ENCODE data around the gene SPATA4.

The SPATA4 gene

GRCh38 chr4:176186067-176186466 is 9.3 kb downstream of the SPATA4 start:
- H3K27me3 Mint-ChIP-seq, result peaks cover 37 to 40% of the 10 kb centered on the region in 2 donors
- H3K9me3 Mint-ChIP-seq, result no peaks in the 10 kb centered on the region
- ATAC-seq (replicated peaks) (no peak), DNase-seq (no peak)
- H3K27ac Mint-ChIP-seq, result no peak overlapping the region
- no peak overlapping the region for H3K4me3 Mint-ChIP-seq
- no peaks in the 10 kb centered on the region for H3K4me1 Mint-ChIP-seq (ENCODE audit: low read depth in 2 of 2)
- H3K36me3 Mint-ChIP-seq (ENCODE audit: insufficient read depth), result no peaks in the 10 kb centered on the region

GRCh38 chr4:176185051-176185450 is 10.3 kb downstream of the SPATA4 start:
- no peak overlapping the region for H3K4me3 Mint-ChIP-seq
- H3K27me3 Mint-ChIP-seq, result peaks cover 37 to 38% of the 10 kb centered on the region in 2 donors
- no peak overlapping the region for H3K27ac Mint-ChIP-seq
- ATAC-seq (replicated peaks) (no peak), DNase-seq (no peak)
- H3K9me3 Mint-ChIP-seq, result no peaks in the 10 kb centered on the region
- H3K4me1 Mint-ChIP-seq (ENCODE audit: low read depth in 2 of 2), result no peaks in the 10 kb centered on the region
- no peaks in the 10 kb centered on the region for H3K36me3 Mint-ChIP-seq (ENCODE audit: insufficient read depth)

- Mint-ChIP-seq H3K36me3 (ENCODE audit: insufficient read depth) (no peaks in the 10 kb centered on the region), H3K27ac (no peak overlapping the region), H3K4me3 (no peak overlapping the region), H3K9me3 (no peaks in the 10 kb centered on the region), H3K27me3 (peaks cover 6 to 25% of the 10 kb centered on the region in 2 donors), H3K4me1 (ENCODE audit: low read depth in 2 of 2) (no peaks in the 10 kb centered on the region)
- ATAC-seq (replicated peaks), result no peak
- DNase-seq, result no peak
Measured at GRCh38 chr4:176163041-176163440, 32.3 kb downstream of the SPATA4 start.

GRCh38 chr4:176156656-176157055 is 38.7 kb downstream of the SPATA4 start:
- no peaks in the 10 kb centered on the region for H3K9me3 Mint-ChIP-seq
- H3K27ac Mint-ChIP-seq, result no peak overlapping the region

GRCh38 chr4:176153124-176153523 is 42.3 kb downstream of the SPATA4 start:
- ATAC-seq (replicated peaks), result no peak
- Mint-ChIP-seq H3K9me3 (no peaks in the 10 kb centered on the region), H3K4me3 (no peak overlapping the region), H3K27ac (no peak overlapping the region), H3K36me3 (ENCODE audit: insufficient read depth) (no peaks in the 10 kb centered on the region), H3K27me3 (no peaks in the 10 kb centered on the region), H3K4me1 (ENCODE audit: low read depth in 2 of 2) (no peaks in the 10 kb centered on the region)
- DNase-seq, result no peak

More at GRCh38 chr4:176156656-176157055, 38.7 kb downstream of the SPATA4 start:
- Mint-ChIP-seq H3K27me3 (peaks cover 0 to under 1% of the 10 kb centered on the region in 2 donors), H3K4me3 (no peak overlapping the region), H3K4me1 (ENCODE audit: low read depth in 2 of 2) (no peaks in the 10 kb centered on the region), H3K36me3 (ENCODE audit: insufficient read depth) (no peaks in the 10 kb centered on the region)
- ATAC-seq (replicated peaks) (no peak), DNase-seq (no peak)

GRCh38 chr4:176150704-176151103 is 44.7 kb downstream of the SPATA4 start:
- no peak overlapping the region for H3K27ac Mint-ChIP-seq

GRCh38 chr4:176150356-176150682 is 45.1 kb downstream of the SPATA4 start:
- H3K27ac Mint-ChIP-seq, result no peak overlapping the region
- no peak overlapping the region for H3K4me3 Mint-ChIP-seq
- H3K27me3 Mint-ChIP-seq, result no peaks in the 10 kb centered on the region
- no peaks in the 10 kb centered on the region for H3K36me3 Mint-ChIP-seq (ENCODE audit: insufficient read depth)
- DNase-seq (no peak), ATAC-seq (replicated peaks) (no peak)
- no peaks in the 10 kb centered on the region for H3K9me3 Mint-ChIP-seq
- H3K4me1 Mint-ChIP-seq (ENCODE audit: low read depth in 2 of 2), result no peaks in the 10 kb centered on the region

More at GRCh38 chr4:176150704-176151103, 44.7 kb downstream of the SPATA4 start:
- no peaks in the 10 kb centered on the region for H3K9me3 Mint-ChIP-seq
- DNase-seq (no peak), ATAC-seq (replicated peaks) (no peak)
- H3K4me1 Mint-ChIP-seq (ENCODE audit: low read depth in 2 of 2), result no peaks in the 10 kb centered on the region
- no peaks in the 10 kb centered on the region for H3K27me3 Mint-ChIP-seq
- H3K4me3 Mint-ChIP-seq, result no peak overlapping the region
- no peaks in the 10 kb centered on the region for H3K36me3 Mint-ChIP-seq (ENCODE audit: insufficient read depth)

- no peak overlapping the region for H3K27ac Mint-ChIP-seq
- ATAC-seq (replicated peaks) (no peak), DNase-seq (no peak)
- no peaks in the 10 kb centered on the region for H3K9me3 Mint-ChIP-seq
- H3K27me3 Mint-ChIP-seq, result no peaks in the 10 kb centered on the region
- no peaks in the 10 kb centered on the region for H3K36me3 Mint-ChIP-seq (ENCODE audit: insufficient read depth)
- no peak overlapping the region for H3K4me3 Mint-ChIP-seq
- no peaks in the 10 kb centered on the region for H3K4me1 Mint-ChIP-seq (ENCODE audit: low read depth in 2 of 2)
Measured at GRCh38 chr4:176149680-176150355, 45.6 kb downstream of the SPATA4 start.

- Mint-ChIP-seq H3K27ac (no peak overlapping the region), H3K9me3 (no peaks in the 10 kb centered on the region), H3K4me1 (ENCODE audit: low read depth in 2 of 2) (no peaks in the 10 kb centered on the region), H3K36me3 (ENCODE audit: insufficient read depth) (no peaks in the 10 kb centered on the region), H3K27me3 (no peaks in the 10 kb centered on the region), H3K4me3 (no peak overlapping the region)
- no peak for ATAC-seq (replicated peaks)
- no peak for DNase-seq
Measured at GRCh38 chr4:176142253-176142652, 53.1 kb downstream of the SPATA4 start.

GRCh38 chr4:176139518-176139917 is 55.9 kb downstream of the SPATA4 start:
- Mint-ChIP-seq H3K4me3 (no peak overlapping the region), H3K27me3 (no peaks in the 10 kb centered on the region)
- no peak for ATAC-seq (replicated peaks)

GRCh38 chr4:176137631-176138030 is 57.8 kb downstream of the SPATA4 start:
- DNase-seq, result no peak
- Mint-ChIP-seq H3K36me3 (ENCODE audit: insufficient read depth) (no peaks in the 10 kb centered on the region), H3K4me1 (ENCODE audit: low read depth in 2 of 2) (no peaks in the 10 kb centered on the region), H3K27ac (no peak overlapping the region), H3K27me3 (no peaks in the 10 kb centered on the region), H3K4me3 (no peak overlapping the region), H3K9me3 (no peaks in the 10 kb centered on the region)
- ATAC-seq (replicated peaks), result no peak

More at GRCh38 chr4:176139518-176139917, 55.9 kb downstream of the SPATA4 start:
- H3K9me3 Mint-ChIP-seq, result no peaks in the 10 kb centered on the region
- no peak overlapping the region for H3K27ac Mint-ChIP-seq
- H3K4me1 Mint-ChIP-seq (ENCODE audit: low read depth in 2 of 2), result no peaks in the 10 kb centered on the region
- DNase-seq, result no peak
- H3K36me3 Mint-ChIP-seq (ENCODE audit: insufficient read depth), result no peaks in the 10 kb centered on the region

- no peak for DNase-seq
- ATAC-seq (replicated peaks), result no peak
- no peaks in the 10 kb centered on the region for H3K4me1 Mint-ChIP-seq (ENCODE audit: low read depth in 2 of 2)
Measured at GRCh38 chr4:176134670-176135069, 60.7 kb downstream of the SPATA4 start.

More at GRCh38 chr4:176134670-176135069, 60.7 kb downstream of the SPATA4 start:
- Mint-ChIP-seq H3K27me3 (no peaks in the 10 kb centered on the region), H3K36me3 (ENCODE audit: insufficient read depth) (no peaks in the 10 kb centered on the region), H3K4me3 (no peak overlapping the region), H3K9me3 (no peaks in the 10 kb centered on the region), H3K27ac (no peak overlapping the region)
